HG03139 (cell line): Measurements from ENCODE around the gene ATP5F1E.
A peak's percentile ranks its signal among the peaks of the same experiment; 100 is the strongest.
"Not testable (repeated sequence)": the region's sequence is repeated elsewhere in the genome, so short reads cannot be mapped to it uniquely, and the experiment has no call there.

Source experiments
- ATAC-seq: cut with Tn5 transposase; IDR thresholded peaks from one replicate; pipeline ENCODE4 v1.9.1; 2021; ENCODE audit not compliant: unreplicated experiment

The ATP5F1E gene

DNA sequence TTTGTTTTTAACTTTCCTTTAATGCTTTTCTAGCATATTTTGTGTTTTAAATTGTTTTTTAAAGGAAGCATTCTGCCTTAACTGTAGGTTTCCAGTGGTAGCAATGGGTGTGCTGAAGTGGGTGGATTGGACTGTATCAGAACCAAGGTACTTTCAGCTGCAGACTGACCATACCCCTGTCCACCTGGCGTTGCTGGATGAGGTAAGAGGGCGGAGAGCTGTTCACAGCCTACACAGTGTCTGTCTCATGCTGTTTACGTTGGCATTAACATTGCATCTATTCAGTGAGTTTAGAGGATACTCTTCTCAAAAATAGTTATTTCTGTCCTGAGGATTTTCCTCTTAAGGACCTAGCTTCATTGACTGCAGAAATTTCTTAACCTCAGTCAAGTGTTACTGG is 39.2 kb downstream of the ATP5F1E start:
- ATAC-seq = no peak

DNA sequence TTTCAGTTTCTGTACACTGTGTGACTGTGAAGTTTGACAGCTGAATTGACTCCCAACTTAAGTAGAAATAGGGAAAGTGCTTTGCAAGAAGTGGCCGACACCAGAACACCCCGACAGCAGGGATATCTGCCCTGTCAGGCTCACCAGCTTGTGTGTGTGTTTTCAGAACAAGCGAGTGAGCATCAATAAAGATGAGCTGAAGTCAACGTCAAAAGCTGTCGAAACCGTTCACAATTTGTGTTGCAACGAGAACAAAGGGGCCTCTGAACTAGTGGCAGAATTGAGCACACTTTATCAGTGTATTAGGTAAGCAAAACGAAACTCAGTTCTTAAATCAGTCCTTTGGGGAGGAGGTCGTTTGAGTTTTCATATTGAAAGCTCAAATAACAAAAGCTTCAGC is 40.4 kb downstream of the ATP5F1E start:
- ATAC-seq = no peak

DNA sequence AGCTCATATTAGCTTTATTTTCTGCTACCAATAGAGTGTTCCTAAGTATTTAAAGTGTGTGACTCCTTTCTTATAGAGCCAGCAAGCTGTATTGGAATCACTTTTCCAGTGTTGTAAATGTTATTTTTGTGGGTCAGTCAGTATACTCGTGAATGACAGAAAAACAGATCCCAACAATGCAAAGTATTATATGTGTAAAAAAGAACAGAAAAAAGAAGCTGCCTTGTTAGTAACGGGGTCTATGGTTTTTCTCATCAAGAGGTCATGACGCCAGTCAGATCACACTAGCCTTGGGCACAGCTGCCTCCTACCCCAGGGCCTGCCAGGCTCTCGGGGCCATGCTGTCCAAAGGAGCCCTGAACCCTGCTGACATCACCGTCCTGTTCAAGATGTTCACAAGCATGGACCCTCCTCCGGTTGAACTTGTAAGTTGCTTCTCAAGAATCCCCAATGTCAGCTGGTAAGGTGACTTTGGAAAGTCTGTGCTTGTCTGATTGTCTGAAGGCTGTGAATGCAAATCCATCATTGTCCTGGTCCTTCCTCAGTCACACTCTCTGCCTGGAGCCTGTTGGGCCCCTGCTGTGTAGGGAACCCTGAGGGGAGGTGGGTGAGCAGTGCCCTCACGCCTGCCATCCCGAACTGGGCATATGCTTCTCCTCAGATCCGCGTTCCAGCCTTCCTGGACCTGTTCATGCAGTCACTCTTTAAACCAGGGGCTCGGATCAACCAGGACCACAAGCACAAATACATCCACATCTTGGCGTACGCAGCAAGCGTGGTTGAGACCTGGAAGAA is 41.3 kb downstream of the ATP5F1E start:
- no peak for ATAC-seq

- ATAC-seq = no peak
Measured at GRCh38 chr20:58989196-58989595, 42.9 kb downstream of the ATP5F1E start.

GRCh38 chr20:58988565-58988882 is 43.6 kb downstream of the ATP5F1E start:
- no peak for ATAC-seq

GRCh38 chr20:58987790-58988564 is 44.2 kb downstream of the ATP5F1E start:
- ATAC-seq = no peak

DNA sequence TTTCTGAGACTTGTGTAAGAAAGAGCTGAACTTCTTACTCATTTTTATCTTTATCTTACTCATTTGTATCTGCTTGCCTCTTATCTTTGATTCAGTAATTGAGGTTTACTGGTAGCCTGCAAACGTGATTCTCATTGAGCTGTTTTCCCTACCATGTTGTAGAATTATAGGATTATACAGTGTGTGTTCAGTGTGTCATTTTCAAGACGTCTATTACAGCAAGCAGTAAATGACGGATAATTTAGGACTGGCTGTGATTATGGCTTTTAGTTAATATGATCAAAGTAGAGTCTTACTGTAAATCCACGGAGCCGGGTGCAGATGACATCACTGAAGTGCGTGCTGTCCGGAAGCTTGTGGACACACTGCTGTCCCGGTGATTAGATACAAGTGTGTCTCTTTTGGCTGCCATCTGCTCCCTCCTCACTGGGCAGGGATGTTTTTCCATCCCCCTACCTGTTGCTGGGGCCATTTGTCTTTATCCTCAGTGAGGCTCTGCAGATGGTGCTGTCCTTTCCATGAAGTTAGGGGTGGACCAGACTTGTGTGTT is 45.1 kb downstream of the ATP5F1E start:
- no peak for ATAC-seq

GRCh38 chr20:58986286-58986967 is 45.7 kb downstream of the ATP5F1E start:
- no peak for ATAC-seq

- no peak for ATAC-seq
Measured at GRCh38 chr20:58985656-58986055, 46.5 kb downstream of the ATP5F1E start.

- ATAC-seq = no peak
Measured at GRCh38 chr20:58984691-58985090, 47.4 kb downstream of the ATP5F1E start.

GRCh38 chr20:58983115-58983468 is 49.0 kb downstream of the ATP5F1E start:
- not testable (repeated sequence) for ATAC-seq

GRCh38 chr20:58982406-58983114 is 49.6 kb downstream of the ATP5F1E start:
- no peak for ATAC-seq

GRCh38 chr20:58981628-58982364 is 50.3 kb downstream of the ATP5F1E start:
- ATAC-seq = no peak

DNA sequence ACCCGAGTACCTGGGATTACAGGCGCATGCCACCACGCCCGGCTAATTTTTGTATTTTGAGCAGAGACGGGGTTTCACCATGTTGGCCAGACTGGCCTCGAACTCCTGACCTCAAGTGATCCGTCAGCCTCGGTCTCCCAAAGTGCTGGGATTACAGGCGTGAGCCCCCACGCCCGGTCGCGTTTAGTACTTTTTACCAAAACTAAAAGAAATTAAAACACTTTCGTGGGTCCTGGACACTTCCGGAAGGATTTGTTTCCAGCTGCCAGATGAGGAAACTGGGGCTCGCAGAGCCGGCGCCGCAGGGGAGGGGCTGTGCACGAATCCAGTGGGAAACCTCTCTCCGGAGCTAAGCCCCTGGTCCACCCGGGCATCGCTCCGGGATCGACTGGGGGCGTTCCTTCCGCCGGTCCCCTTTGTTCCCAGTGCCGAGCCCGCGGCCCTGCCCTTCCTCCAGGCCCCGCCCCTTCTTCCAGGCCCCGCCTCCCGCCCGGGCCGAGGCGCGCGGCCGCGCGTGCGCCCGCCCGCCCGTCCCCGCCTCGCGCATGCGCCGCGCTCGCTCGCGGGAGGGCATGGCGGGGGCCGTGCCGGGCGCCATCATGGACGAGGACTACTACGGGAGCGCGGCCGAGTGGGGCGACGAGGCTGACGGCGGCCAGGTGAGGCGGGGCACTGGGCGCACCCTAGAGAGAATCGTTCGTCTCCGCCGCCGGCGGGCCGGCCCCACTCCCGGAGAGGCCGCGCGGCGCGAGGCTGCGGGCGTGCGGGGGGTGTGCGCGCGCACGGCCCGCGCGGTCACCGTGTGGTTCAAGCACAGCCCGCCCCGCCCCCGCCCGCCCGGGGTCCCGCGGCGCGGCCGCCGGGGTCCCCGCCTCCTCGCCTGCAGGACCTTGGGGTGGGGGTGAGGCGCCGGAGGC is 51.2 kb downstream of the ATP5F1E start, which contains the start of gene NELFCD:
Gene NELFCD, plus strand, starts transcription at position 546 of the 917 bp plus-strand sequence. Its CDS starts 54 bp downstream, at position 600.
- ATAC-seq = peak; percentile 66

DNA sequence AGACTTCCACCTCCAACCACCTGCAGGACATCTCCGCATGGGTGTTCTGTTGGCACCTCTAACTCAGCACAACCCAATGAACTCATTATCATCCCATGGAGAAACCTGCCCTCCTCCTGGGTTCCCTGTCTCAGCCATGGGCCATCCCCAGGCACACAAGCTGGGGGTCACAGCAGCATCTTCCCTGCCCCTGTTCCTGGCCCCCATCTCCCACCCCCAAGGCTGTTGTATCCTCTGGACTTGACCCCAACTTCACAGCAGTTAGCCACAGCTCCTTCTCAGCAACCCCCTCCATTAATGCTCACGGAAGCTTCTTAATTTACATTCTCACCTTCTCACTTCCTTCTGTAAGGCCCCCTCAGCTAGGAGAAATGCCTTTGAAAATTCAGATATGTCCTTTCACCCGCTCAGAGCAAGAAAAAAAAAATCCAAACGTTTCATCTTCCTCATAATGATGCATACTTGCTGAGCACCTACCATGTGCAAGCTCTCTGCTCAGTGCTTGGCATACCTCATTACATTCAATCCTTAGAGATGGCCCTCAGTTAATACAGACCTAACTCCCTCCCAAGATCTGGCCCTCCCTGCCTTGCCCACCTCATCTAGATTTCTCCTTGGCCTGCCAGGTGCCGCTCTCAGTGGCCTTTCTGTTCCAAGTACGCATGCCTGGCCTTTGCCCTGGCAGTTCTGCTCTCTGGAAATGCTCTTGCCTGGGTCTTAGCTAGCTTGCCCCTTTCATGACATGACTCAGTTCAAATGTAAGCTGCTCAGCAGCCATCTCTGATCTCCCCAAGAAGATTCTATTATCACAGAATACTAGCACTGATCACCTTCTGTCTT is 53.6 kb downstream of the ATP5F1E start:
- no peak for ATAC-seq

GRCh38 chr20:58976061-58976730 is 55.9 kb downstream of the ATP5F1E start:
- no peak for ATAC-seq
